Mesenchymal stem cell (in vitro differentiated cells and primary cell): ENCODE measurements around the gene EFNB3.

ENCODE experiments used
- DNase-seq: peaks from one replicate; pipeline ENCODE4 v3.0.0-alpha.2; 2013
- H2AFZ ChIP-seq: one replicate; pipeline ENCODE4 v1.6.1; 2013; ENCODE audit warnings: low read depth, mild to moderate bottlenecking, control low read depth, inconsistent platforms, low read length, moderate library complexity
- H2AK5ac ChIP-seq: 2 replicates; pipeline ENCODE4 v1.6.1; 2013; ENCODE audit warnings: low read length, moderate library complexity, mild to moderate bottlenecking, inconsistent platforms; ENCODE audit not compliant: severe bottlenecking
- H2BK120ac ChIP-seq: one replicate; pipeline ENCODE4 v1.6.1; 2013; ENCODE audit warnings: low read depth, mild to moderate bottlenecking, inconsistent platforms, low read length, moderate library complexity
- H2BK12ac ChIP-seq, 2 experiments: one replicate each; pipeline ENCODE4 v1.6.1; 2013; ENCODE audit warnings: inconsistent platforms in 2 of 2, low read length in 2 of 2, mild to moderate bottlenecking in 2 of 2, moderate library complexity in 2 of 2, control low read depth in 1 of 2
- H2BK15ac ChIP-seq: one replicate; pipeline ENCODE4 v1.6.1; 2013; ENCODE audit warnings: mild to moderate bottlenecking, low read depth, inconsistent platforms; ENCODE audit not compliant: poor library complexity, severe bottlenecking
- H2BK5ac ChIP-seq: 2 replicates; pipeline ENCODE4 v1.6.1; 2013; ENCODE audit warnings: low read depth, mild to moderate bottlenecking, low read length, control low read depth, inconsistent platforms; ENCODE audit not compliant: poor library complexity, severe bottlenecking
- H3K14ac ChIP-seq, 2 experiments: one replicate each; pipeline ENCODE4 v1.6.1; 2013; ENCODE audit warnings: inconsistent platforms in 2 of 2, low read length in 2 of 2, control low read depth in 1 of 2, mild to moderate bottlenecking in 1 of 2, moderate library complexity in 1 of 2
- H3K18ac ChIP-seq, 2 experiments: one replicate each; pipeline ENCODE4 v1.6.1; 2013; ENCODE audit warnings: inconsistent platforms in 2 of 2, low read length in 2 of 2, control low read depth in 1 of 2, low read depth in 1 of 2, mild to moderate bottlenecking in 1 of 2
- H3K23ac ChIP-seq, 2 experiments: one replicate each; pipeline ENCODE4 v1.6.1; 2013; ENCODE audit warnings: inconsistent platforms in 2 of 2, low read length in 2 of 2, mild to moderate bottlenecking in 2 of 2, moderate library complexity in 2 of 2, control low read depth in 1 of 2
- H3K27ac ChIP-seq: 2 replicates; pipeline ENCODE4 v1.5.1; 2013; ENCODE audit warnings: mild to moderate bottlenecking, moderate library complexity, low read length, control low read depth, inconsistent platforms; ENCODE audit not compliant: poor library complexity, severe bottlenecking
- H3K27me3 ChIP-seq, 2 experiments: 2 replicates each; pipeline versions ENCODE4 v1.6.1 to v1.7.0; 2013; ENCODE audit warnings: low read length in 2 of 2, mild to moderate bottlenecking in 2 of 2, moderate library complexity in 2 of 2, control low read depth in 1 of 2, inconsistent platforms in 1 of 2; ENCODE audit not compliant: control insufficient read depth in 1 of 2, insufficient read depth in 1 of 2
- H3K36me3 ChIP-seq, 2 experiments: 2 replicates each; pipeline versions ENCODE4 v1.6.1 to v1.7.0; 2013; ENCODE audit warnings: low read length in 2 of 2, control low read depth in 1 of 2, inconsistent platforms in 1 of 2, low read depth in 1 of 2, mild to moderate bottlenecking in 1 of 2; ENCODE audit not compliant: insufficient read depth in 2 of 2, control insufficient read depth in 1 of 2
- H3K4ac ChIP-seq, 2 experiments: one replicate each; pipeline ENCODE4 v1.6.1; 2013; ENCODE audit warnings: inconsistent platforms in 2 of 2, low read length in 2 of 2, mild to moderate bottlenecking in 2 of 2, moderate library complexity in 2 of 2, control low read depth in 1 of 2, low read depth in 1 of 2
- H3K4me1 ChIP-seq: 2 replicates; pipeline ENCODE4 v1.6.1; 2013; ENCODE audit warnings: low read depth, low read length, control low read depth; ENCODE audit not compliant: control insufficient read depth, insufficient read depth
- H3K4me2 ChIP-seq: 2 replicates; pipeline ENCODE4 v1.6.1; 2013; ENCODE audit warnings: low read length, mild to moderate bottlenecking, inconsistent platforms; ENCODE audit not compliant: poor library complexity, severe bottlenecking
- H3K4me3 ChIP-seq, 2 experiments: 2 replicates each; pipeline versions ENCODE4 v1.5.1 to v1.7.0; 2013; ENCODE audit warnings: low read length in 2 of 2, mild to moderate bottlenecking in 2 of 2, control low read depth in 1 of 2, low read depth in 1 of 2; ENCODE audit not compliant: insufficient read depth in 1 of 2
- H3K79me1 ChIP-seq: replicated peaks from 2 replicates; pipeline ENCODE4 v1.6.1; 2013; ENCODE audit warnings: mild to moderate bottlenecking, control low read depth, low read length, inconsistent platforms; ENCODE audit not compliant: poor library complexity, severe bottlenecking
- H3K9ac ChIP-seq: 2 replicates; pipeline ENCODE4 v1.7.0; 2013; ENCODE audit warnings: mild to moderate bottlenecking, low read length, moderate library complexity
- H3K9me3 ChIP-seq: 2 replicates; pipeline ENCODE4 v1.7.0; 2013; ENCODE audit warnings: mild to moderate bottlenecking, low read length; ENCODE audit not compliant: control insufficient read depth
- H4K8ac ChIP-seq: one replicate; pipeline ENCODE4 v1.6.1; 2013; ENCODE audit warnings: inconsistent platforms, mild to moderate bottlenecking, low read length, moderate library complexity
- H4K91ac ChIP-seq: one replicate; pipeline ENCODE4 v1.6.1; 2013; ENCODE audit warnings: mild to moderate bottlenecking, low read length, inconsistent platforms
- WGBS: methylation state at CpG from one replicate; pipeline ENCODE4 v1.1.7; 2013; ENCODE audit warnings: mixed read lengths; 5-methylcytosine and 5-hydroxymethylcytosine counted together

Gene EFNB3

GRCh38 chr17:7686222-7687071 is 18.6 kb upstream of the EFNB3 start:
- H3K36me3 ChIP-seq = peaks cover 0 to 18% of the 10 kb centered on the region in 2 experiments
- DNase-seq = peak; percentile 93
- peak overlapping the region; percentile 100 for H3K9ac ChIP-seq
- no peak overlapping the region for H2BK12ac ChIP-seq
- no peaks in the 10 kb centered on the region for H3K27me3 ChIP-seq
- H3K23ac ChIP-seq = peak overlapping the region; percentile 32 to 93
- H2BK120ac ChIP-seq = peak overlapping the region; percentile 64
- H4K91ac ChIP-seq = peak overlapping the region; percentile 94
- H3K79me1 ChIP-seq = peaks cover 18% of the 10 kb centered on the region
- no peaks in the 10 kb centered on the region for H3K9me3 ChIP-seq
- no peak overlapping the region for H2AFZ ChIP-seq
- H3K14ac ChIP-seq = peak overlapping the region in 1 of 2 experiments; percentile 89
- peak overlapping the region; percentile 92 for H2AK5ac ChIP-seq
- H2BK5ac ChIP-seq = peak overlapping the region; percentile 54
- H3K4ac ChIP-seq = peak overlapping the region; percentile 66 to 99
- H3K4me3 ChIP-seq = peak overlapping the region; percentile 84 to 100
- under 1% methylated on average over 29 of the region's 30 CpGs for WGBS
- peak overlapping the region; percentile 64 for H3K4me2 ChIP-seq
- peak overlapping the region; percentile 97 for H3K27ac ChIP-seq
- H2BK15ac ChIP-seq = peak overlapping the region; percentile 67
- H3K4me1 ChIP-seq = peaks cover 10% of the 10 kb centered on the region
- H4K8ac ChIP-seq = peak overlapping the region; percentile 89
- H3K18ac ChIP-seq = peak overlapping the region; percentile 84 to 94

GRCh38 chr17:7687072-7687907 is 17.7 kb upstream of the EFNB3 start, which contains the start of gene TP53:
Gene TP53 (minus strand): TSS chr17:7687490. CDS start chr17:7676594, 10,896 bp downstream.
- peaks cover 10% of the 10 kb centered on the region for H3K4me1 ChIP-seq
- peak within 1 kb of the TSS; percentile 61 for H2BK5ac ChIP-seq
- no peaks in the 10 kb centered on the region for H3K27me3 ChIP-seq
- peak within 1 kb of the TSS; percentile 89 to 96 for H3K14ac ChIP-seq
- peak within 1 kb of the TSS; percentile 89 for H4K8ac ChIP-seq
- peak within 1 kb of the TSS; percentile 97 for H3K27ac ChIP-seq
- H2BK15ac ChIP-seq = peak within 1 kb of the TSS; percentile 67
- peaks cover 0 to 18% of the 10 kb centered on the region in 2 experiments for H3K36me3 ChIP-seq
- peaks cover 18% of the 10 kb centered on the region for H3K79me1 ChIP-seq
- peak within 1 kb of the TSS; percentile 100 for H3K9ac ChIP-seq
- peak within 1 kb of the TSS; percentile 94 for H4K91ac ChIP-seq
- DNase-seq = peak; percentile 95
- H3K9me3 ChIP-seq = no peaks in the 10 kb centered on the region
- H3K4me3 ChIP-seq = peak within 1 kb of the TSS; percentile 84 to 100
- H2AFZ ChIP-seq = peak within 1 kb of the TSS; percentile 72
- under 1% methylated on average over 28 of the region's 30 CpGs for WGBS
- peak within 1 kb of the TSS; percentile 66 to 99 for H3K4ac ChIP-seq
- peak within 1 kb of the TSS; percentile 84 to 94 for H3K18ac ChIP-seq
- H2BK12ac ChIP-seq = peak within 1 kb of the TSS; percentile 11 to 51
- peak within 1 kb of the TSS; percentile 32 to 93 for H3K23ac ChIP-seq
- H2BK120ac ChIP-seq = peak within 1 kb of the TSS; percentile 64
- H2AK5ac ChIP-seq = peak within 1 kb of the TSS; percentile 92
- peak within 1 kb of the TSS; percentile 98 for H3K4me2 ChIP-seq

GRCh38 chr17:7687908-7688807 is 16.8 kb upstream of the EFNB3 start, which contains the start of gene WRAP53:
Gene WRAP53 (plus strand): TSS chr17:7688477. CDS start chr17:7688649, 172 bp downstream.
- Histone ChIP-seq H4K8ac (no peak within 1 kb of the TSS), H2BK12ac (peak within 1 kb of the TSS in 1 of 2 experiments; percentile 51), H4K91ac (no peak within 1 kb of the TSS), H3K4me3 (peak within 1 kb of the TSS; percentile 84 to 100), H3K4me1 (peaks cover 10% of the 10 kb centered on the region), H2BK15ac (no peak within 1 kb of the TSS), H2BK5ac (peak within 1 kb of the TSS; percentile 61), H2BK120ac (no peak within 1 kb of the TSS), H3K14ac (peak within 1 kb of the TSS in 1 of 2 experiments; percentile 96), H3K79me1 (peaks cover 20% of the 10 kb centered on the region), H3K9ac (peak within 1 kb of the TSS; percentile 100), H3K23ac (no peak within 1 kb of the TSS), H3K9me3 (no peaks in the 10 kb centered on the region), H3K4ac (peak within 1 kb of the TSS in 1 of 2 experiments; percentile 99), H2AFZ (peak within 1 kb of the TSS; percentile 72), H3K18ac (peak within 1 kb of the TSS; percentile 59 to 84), H3K27ac (peak within 1 kb of the TSS; percentile 97), H3K36me3 (peaks cover 3 to 21% of the 10 kb centered on the region in 2 experiments), H3K4me2 (peak within 1 kb of the TSS; percentile 98), H2AK5ac (peak within 1 kb of the TSS; percentile 27), H3K27me3 (no peaks in the 10 kb centered on the region)
- 0% methylated on average over 50 of the region's 51 CpGs for WGBS
- peak; percentile 100 for DNase-seq
